Transverse colon (tissue), 4 donors: ENCODE measurements around the gene SLC2A4.

ENCODE experiments used
- CTCF ChIP-seq, 5 experiments: fragments of 200-600 bp in 3 of 5; fragments of 450-650 bp in 2 of 5; sonication (generic) in 3 of 5; IDR thresholded peaks; 1 replicate in 2 of 5; 2 replicates in 3 of 5; pipeline ENCODE4 v1.5.1; 2016 to 2017; ENCODE audit warnings: antibody characterized with exemption in 5 of 5, inconsistent platforms in 3 of 5, mild to moderate bottlenecking in 2 of 5, moderate library complexity in 1 of 5
- EP300 ChIP-seq: sonication (generic); formaldehyde crosslinking; IDR thresholded peaks from one replicate; pipeline ENCODE4 v1.6.1; 2017; ENCODE audit warnings: antibody characterized with exemption, low read depth
- POLR2A ChIP-seq: fragments of 450-650 bp; IDR thresholded peaks from one replicate; pipeline ENCODE4 v1.6.1; 2016; ENCODE audit warnings: antibody characterized with exemption, mild to moderate bottlenecking, moderate library complexity
- POLR2AphosphoS5 ChIP-seq, 3 donors: sonication (generic); formaldehyde crosslinking; IDR thresholded peaks; one replicate each; pipeline ENCODE4 v1.6.1; 2016; ENCODE audit warnings: antibody characterized with exemption in 3 of 3

DNA sequence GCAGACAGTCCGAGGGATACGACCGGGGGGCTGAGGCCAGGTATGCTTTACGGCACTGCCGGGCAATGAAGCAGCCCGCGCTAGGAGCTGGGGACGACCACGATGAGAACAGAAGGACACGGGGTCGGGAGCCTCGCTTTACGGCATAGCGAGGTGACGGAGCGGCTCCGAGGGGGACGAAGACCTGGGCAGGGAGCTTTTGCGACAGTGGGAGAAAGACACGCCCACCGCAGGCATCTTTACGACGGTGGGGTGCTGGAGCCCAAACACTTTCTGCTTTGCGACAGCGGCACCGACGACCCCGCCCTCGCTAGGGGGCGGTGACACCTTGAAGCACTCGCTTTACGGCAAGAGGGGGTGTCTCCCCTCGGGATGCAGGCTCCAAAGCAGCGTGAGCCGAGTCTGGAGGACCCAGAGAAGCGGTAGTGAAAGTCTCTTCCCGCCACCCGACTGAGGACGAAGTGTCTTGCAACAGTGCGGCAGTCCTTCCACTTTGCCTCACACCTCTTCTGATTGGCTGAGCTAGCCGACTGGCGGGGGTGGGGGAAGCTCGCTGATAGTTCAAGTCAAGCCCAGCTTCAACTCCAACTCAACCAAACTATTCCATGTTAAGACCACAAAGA is 48.0 kb downstream of the SLC2A4 start:
- no peak for TF ChIP-seq CTCF (IDR thresholded peaks at IDR 0.05)
- peak; percentile 79 for TF ChIP-seq POLR2A
- no peak for TF ChIP-seq EP300
- TF ChIP-seq POLR2AphosphoS5 (IDR thresholded peaks at IDR 0.05), result peak; percentile 88 to 93 (median 89)
